Skeletal muscle satellite cell (primary cell): ENCODE measurements around the gene GATAD2B.

ENCODE experiments used
- H3K27me3 ChIP-seq: 2 replicates; pipeline ENCODE4 v1.7.0; 2013; ENCODE audit warnings: low read length; ENCODE audit not compliant: control insufficient read depth, insufficient read depth
- H3K36me3 ChIP-seq: 2 replicates; pipeline ENCODE4 v1.7.0; 2013; ENCODE audit warnings: mild to moderate bottlenecking, control low read depth, low read length; ENCODE audit not compliant: insufficient read depth
- H3K4me1 ChIP-seq: 2 replicates; pipeline ENCODE4 v1.7.0; 2013; ENCODE audit warnings: low read length; ENCODE audit not compliant: control insufficient read depth, insufficient read depth
- H3K4me2 ChIP-seq: 2 replicates; pipeline ENCODE4 v1.7.0; 2013; ENCODE audit warnings: mild to moderate bottlenecking, low read length
- H3K4me3 ChIP-seq: 2 replicates; pipeline ENCODE4 v1.7.0; 2013; ENCODE audit warnings: low read length
- H3K9ac ChIP-seq: 2 replicates; pipeline ENCODE4 v1.7.0; 2013; ENCODE audit warnings: mild to moderate bottlenecking, low read depth, low read length, moderate library complexity
- H3K9me3 ChIP-seq: replicated peaks from 2 replicates; pipeline ENCODE4 v1.7.0; 2013; ENCODE audit warnings: mild to moderate bottlenecking, control low read depth, low read length

The GATAD2B gene

GRCh38 chr1:153936011-153936802 is 13.4 kb upstream of the GATAD2B start:
- H3K4me1 ChIP-seq: no peaks in the 10 kb centered on the region
- H3K36me3 ChIP-seq: peaks cover 61% of the 10 kb centered on the region
- H3K27me3 ChIP-seq: no peaks in the 10 kb centered on the region
- H3K4me3 ChIP-seq: no peak overlapping the region
- H3K4me2 ChIP-seq: no peak overlapping the region
- H3K9me3 ChIP-seq: no peaks in the 10 kb centered on the region
- H3K9ac ChIP-seq: no peak overlapping the region

- no peaks in the 10 kb centered on the region for H3K27me3 ChIP-seq
- H3K36me3 ChIP-seq: peaks cover 51% of the 10 kb centered on the region
- H3K4me3 ChIP-seq: no peak overlapping the region
- no peak overlapping the region for H3K9ac ChIP-seq
- no peaks in the 10 kb centered on the region for H3K4me1 ChIP-seq
- no peaks in the 10 kb centered on the region for H3K9me3 ChIP-seq
- no peak overlapping the region for H3K4me2 ChIP-seq
Observed at GRCh38 chr1:153934746-153935145, 12.0 kb upstream of the GATAD2B start.

- H3K4me3 ChIP-seq: no peak overlapping the region
- no peaks in the 10 kb centered on the region for H3K9me3 ChIP-seq
- H3K36me3 ChIP-seq: peaks cover 48% of the 10 kb centered on the region
- no peaks in the 10 kb centered on the region for H3K27me3 ChIP-seq
- H3K9ac ChIP-seq: no peak overlapping the region
- H3K4me2 ChIP-seq: no peak overlapping the region
- peaks cover 1% of the 10 kb centered on the region for H3K4me1 ChIP-seq
Observed at GRCh38 chr1:153933955-153934354, 11.2 kb upstream of the GATAD2B start.

- Histone ChIP-seq H3K9ac (no peak overlapping the region), H3K4me3 (no peak overlapping the region), H3K27me3 (no peaks in the 10 kb centered on the region), H3K4me2 (no peak overlapping the region), H3K36me3 (peaks cover 48% of the 10 kb centered on the region), H3K9me3 (no peaks in the 10 kb centered on the region), H3K4me1 (peaks cover 3% of the 10 kb centered on the region)
Observed at GRCh38 chr1:153933430-153933829, 10.7 kb upstream of the GATAD2B start.

- Histone ChIP-seq H3K9me3 (no peaks in the 10 kb centered on the region), H3K9ac (no peak overlapping the region), H3K4me3 (no peak overlapping the region), H3K4me1 (peaks cover 3% of the 10 kb centered on the region), H3K27me3 (no peaks in the 10 kb centered on the region), H3K36me3 (peaks cover 45% of the 10 kb centered on the region), H3K4me2 (no peak overlapping the region)
Observed at GRCh38 chr1:153932156-153933131, 9.7 kb upstream of the GATAD2B start.

GRCh38 chr1:153929981-153930948 is 7.5 kb upstream of the GATAD2B start:
- H3K36me3 ChIP-seq: peaks cover 25% of the 10 kb centered on the region
- peaks cover 3% of the 10 kb centered on the region for H3K4me1 ChIP-seq
- H3K27me3 ChIP-seq: no peaks in the 10 kb centered on the region
- H3K9ac ChIP-seq: no peak overlapping the region
- no peak overlapping the region for H3K4me2 ChIP-seq
- H3K4me3 ChIP-seq: no peak overlapping the region
- H3K9me3 ChIP-seq: no peaks in the 10 kb centered on the region

GRCh38 chr1:153929426-153929825 is 6.7 kb upstream of the GATAD2B start:
- Histone ChIP-seq H3K4me1 (peaks cover 4% of the 10 kb centered on the region), H3K27me3 (no peaks in the 10 kb centered on the region), H3K4me3 (no peak overlapping the region), H3K9me3 (no peaks in the 10 kb centered on the region), H3K9ac (no peak overlapping the region), H3K36me3 (peaks cover 25% of the 10 kb centered on the region), H3K4me2 (no peak overlapping the region)

- H3K27me3 ChIP-seq: no peaks in the 10 kb centered on the region
- no peak overlapping the region for H3K4me3 ChIP-seq
- no peak overlapping the region for H3K4me2 ChIP-seq
- peaks cover 22% of the 10 kb centered on the region for H3K36me3 ChIP-seq
- H3K9me3 ChIP-seq: no peaks in the 10 kb centered on the region
- no peak overlapping the region for H3K9ac ChIP-seq
- peaks cover 10% of the 10 kb centered on the region for H3K4me1 ChIP-seq
Observed at GRCh38 chr1:153928791-153929341, 6.1 kb upstream of the GATAD2B start.

GRCh38 chr1:153928245-153928644 is 5.5 kb upstream of the GATAD2B start:
- no peak overlapping the region for H3K4me3 ChIP-seq
- H3K27me3 ChIP-seq: no peaks in the 10 kb centered on the region
- H3K4me2 ChIP-seq: no peak overlapping the region
- no peak overlapping the region for H3K9ac ChIP-seq
- no peaks in the 10 kb centered on the region for H3K9me3 ChIP-seq
- H3K36me3 ChIP-seq: peaks cover 17% of the 10 kb centered on the region
- peaks cover 16% of the 10 kb centered on the region for H3K4me1 ChIP-seq

- H3K4me2 ChIP-seq: no peak overlapping the region
- H3K4me1 ChIP-seq: peaks cover 17% of the 10 kb centered on the region
- no peak overlapping the region for H3K9ac ChIP-seq
- H3K36me3 ChIP-seq: peaks cover 4% of the 10 kb centered on the region
- no peaks in the 10 kb centered on the region for H3K27me3 ChIP-seq
- no peak overlapping the region for H3K4me3 ChIP-seq
- H3K9me3 ChIP-seq: no peaks in the 10 kb centered on the region
Observed at GRCh38 chr1:153926405-153926804, 3.6 kb upstream of the GATAD2B start.
